HG03469 (cell line): ENCODE data around the gene NAA35.
"Not testable (repeated sequence)": the region's sequence is repeated elsewhere in the genome, so short reads cannot be mapped to it uniquely, and the experiment has no call there.

Experiments used
- ATAC-seq: cut with Tn5 transposase; IDR thresholded peaks from one replicate; pipeline ENCODE4 v1.9.1; 2021; ENCODE audit warnings: mild to moderate bottlenecking, moderate library complexity, moderate number of reproducible peaks; ENCODE audit not compliant: unreplicated experiment

The NAA35 gene

DNA sequence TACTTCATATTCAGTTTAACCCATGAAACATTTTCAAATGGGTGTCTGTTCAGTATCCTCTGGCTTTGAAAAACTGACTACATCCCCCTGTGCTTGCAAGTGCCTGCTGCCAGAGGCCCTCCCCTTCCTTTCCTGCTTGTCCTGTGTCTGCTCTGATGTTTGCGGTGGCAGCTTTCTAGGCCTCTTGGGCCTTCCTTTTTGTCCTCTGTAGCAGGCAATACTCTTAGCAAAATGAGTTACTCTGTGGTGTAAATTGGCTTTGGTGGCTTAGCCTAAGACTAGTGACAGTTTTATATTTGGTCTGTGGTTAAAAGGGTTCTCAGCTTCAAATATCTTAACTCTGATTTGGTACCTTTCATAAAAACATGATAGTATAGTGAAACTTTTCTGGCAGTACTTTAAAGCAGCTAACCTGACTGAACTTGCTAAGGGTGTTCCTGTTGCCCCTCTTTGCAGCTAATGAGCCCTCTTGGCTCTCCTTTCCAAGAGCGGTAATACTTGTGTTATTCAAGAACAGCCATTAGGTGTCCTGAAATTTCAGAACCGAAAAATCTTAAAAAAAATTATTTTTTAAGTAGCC is 81.8 kb downstream of the NAA35 start:
- no peak for ATAC-seq

DNA sequence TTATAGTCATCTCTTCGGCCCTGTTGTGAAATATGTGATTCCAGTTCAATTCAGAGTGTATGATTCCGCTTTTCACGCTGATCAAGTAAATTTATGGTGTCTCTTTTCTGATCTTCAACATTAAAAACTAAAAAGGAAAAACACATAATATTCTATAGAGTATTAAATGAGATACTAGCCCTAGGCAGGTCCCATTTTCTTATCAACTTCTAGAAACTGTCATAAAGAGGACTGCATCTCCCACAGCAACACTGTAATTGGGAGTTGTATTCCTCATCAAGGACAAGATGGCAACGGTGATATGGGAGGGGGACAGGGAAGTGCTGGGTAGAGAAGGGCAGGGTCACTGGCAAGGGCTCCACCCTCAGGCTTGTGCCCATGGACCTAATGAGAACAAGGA is 86.8 kb downstream of the NAA35 start:
- ATAC-seq, result no peak

DNA sequence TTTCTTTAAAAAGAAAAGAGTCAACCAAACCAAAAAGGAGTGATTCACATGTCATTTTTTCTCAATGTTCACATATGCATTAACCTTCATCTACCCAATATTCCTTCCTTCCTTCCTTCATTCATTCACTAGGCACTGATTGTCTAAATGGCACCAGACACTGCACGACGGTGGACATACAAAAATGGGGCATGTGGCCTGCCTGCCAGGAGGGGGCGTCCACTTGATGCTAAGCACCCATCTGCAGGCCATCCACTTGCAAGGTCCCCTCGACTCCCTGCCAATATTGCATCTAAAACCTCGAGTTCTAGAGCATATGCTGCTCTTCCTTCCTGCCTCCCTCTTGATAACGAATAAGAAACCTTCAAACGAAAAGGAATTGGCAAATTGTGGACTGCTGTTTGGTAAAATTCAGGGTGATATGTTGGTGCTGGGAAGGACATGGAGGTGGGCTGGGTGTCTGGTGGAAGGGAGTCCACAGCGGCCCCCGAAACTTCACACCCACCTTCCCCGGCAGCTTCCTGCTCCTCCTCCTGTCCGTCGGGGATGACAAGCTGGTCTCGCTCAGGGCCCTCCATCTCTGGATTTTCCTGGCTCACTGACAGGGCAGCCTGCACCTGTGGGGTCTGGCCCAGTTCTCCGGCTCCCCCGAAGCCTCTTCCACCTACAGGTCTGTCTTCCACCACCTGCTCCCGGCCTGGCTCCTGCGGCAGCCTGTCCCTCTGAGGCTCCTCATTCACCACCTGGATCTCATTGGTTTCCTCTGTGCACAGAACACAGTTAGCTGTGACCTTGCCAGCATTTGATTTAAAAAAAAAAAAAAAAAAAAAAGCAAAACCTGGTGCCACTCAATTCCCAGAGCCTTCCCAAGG is 94.2 kb downstream of the NAA35 start:
- ATAC-seq, result no peak

DNA sequence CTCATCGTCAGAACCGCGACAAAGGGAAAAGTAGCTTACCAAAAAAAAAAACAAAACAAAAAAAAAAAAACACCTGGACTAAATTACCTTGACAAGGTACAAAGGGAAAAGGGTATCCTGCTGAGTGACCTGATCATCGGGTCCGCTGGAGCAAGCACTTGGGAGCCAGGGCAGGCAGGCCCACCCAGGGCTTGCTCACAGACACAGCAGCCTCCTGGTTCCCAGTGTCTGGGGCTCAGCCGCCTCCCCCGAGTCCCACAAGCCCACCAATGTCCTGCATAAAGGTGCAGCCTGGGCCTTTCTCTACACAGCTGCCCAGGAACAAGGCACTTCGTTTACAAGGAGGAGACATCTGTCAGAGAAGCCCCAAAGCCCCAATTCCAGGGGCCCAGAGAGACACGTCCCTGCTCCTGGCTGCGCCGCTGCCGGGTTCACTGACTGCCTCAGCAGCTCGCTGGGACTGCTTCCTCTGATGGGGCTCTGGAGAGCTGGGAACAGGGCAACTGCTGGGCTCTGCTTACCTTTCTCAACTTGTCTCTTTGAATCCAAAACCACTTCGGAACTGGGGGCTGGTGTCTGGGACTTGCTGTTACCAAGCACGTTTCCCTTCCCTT is 95.0 kb downstream of the NAA35 start:
- no peak for ATAC-seq

DNA sequence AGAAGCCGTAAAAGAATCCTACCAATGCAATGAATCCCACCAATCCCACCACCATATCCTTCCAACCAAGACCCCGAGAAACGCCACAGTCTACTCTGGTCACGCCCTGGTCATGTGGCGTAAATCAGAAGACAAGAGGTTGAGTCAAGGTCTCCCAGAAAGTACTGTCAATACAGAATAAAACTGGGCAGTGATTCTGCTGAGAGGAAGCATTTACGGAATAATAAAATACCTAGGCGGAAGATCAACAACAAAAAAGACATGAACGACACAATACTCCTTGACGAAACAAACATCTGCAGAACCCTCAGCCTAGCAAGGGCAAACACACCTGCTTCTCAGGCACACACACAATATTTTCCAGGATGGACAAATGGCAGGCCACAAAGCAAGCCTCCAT is 95.6 kb downstream of the NAA35 start:
- no peak for ATAC-seq

DNA sequence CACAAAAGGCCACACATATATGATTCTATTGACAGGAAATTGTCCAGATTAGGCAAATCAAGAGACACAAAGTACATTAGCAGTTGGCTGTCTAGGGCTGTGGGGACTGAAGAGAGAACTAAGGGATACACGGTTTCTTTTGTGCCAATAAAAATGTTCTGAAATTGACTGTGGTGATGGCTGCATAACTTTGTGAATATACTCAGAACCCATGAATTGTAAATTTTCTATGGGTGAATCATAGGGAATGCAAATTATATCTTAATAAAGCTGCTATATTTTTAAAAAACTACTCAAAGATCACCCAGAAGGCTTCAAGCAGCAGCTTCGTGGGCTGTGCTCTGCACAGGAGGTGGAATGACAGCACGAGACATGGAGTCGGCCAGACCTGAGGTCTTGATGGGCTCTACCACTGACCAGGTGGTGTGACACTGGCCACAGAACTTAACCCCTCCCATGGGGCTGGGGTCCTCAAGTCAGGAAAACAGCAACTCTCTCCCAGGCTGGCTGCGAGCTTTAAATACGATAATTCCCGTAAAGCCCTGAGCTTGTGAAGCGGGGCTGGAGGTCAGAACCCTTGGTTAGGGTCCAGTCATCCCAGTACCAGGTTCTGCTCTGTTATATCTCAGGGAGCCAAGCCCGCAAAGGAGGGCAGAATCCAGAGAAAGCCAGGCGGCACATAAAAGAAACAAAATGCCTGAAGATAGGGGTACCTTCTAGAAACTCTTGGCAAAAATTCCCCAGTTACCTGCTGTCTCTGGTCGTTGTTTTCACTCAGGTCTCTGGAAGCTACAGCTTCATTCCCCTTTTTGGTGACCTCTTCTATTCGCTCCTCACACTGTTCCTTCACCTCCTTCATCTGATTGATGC is 99.3 kb downstream of the NAA35 start:
- no peak for ATAC-seq

DNA sequence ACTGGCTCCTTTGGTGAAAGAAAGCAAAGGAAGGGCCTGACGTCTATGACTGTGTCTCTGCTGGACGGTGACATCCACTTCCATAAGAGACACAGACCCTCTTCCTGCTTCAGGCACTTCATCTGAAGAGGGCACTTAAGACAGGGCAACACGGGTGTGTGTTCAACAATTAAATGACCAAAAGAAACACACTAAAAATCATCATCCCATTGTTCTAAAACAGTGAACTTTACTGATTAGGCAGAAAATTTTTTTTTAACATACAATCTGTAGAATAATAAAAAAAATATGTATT is 99.9 kb downstream of the NAA35 start:
- ATAC-seq, result no peak

DNA sequence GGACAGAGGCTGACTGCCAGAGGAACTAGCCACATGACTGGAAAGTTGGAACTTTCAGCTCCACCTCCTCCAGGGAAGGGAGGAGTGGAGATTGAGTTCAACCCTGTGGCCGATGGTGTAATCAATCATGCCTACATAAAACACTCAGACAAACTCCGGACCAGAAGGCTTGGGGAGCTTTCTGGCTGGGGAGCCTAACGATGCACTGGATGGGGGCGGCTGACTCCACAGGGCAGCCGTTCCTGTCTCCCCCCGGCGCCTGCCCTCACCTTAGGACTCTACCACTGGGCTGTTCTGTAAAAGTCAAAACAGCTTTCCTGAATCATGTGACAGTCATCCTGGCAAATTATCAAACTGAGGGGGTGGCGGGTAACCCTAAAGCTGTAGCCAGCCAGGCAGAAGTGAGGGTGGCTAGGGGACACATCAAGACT is 100.4 kb downstream of the NAA35 start:
- no peak for ATAC-seq

DNA sequence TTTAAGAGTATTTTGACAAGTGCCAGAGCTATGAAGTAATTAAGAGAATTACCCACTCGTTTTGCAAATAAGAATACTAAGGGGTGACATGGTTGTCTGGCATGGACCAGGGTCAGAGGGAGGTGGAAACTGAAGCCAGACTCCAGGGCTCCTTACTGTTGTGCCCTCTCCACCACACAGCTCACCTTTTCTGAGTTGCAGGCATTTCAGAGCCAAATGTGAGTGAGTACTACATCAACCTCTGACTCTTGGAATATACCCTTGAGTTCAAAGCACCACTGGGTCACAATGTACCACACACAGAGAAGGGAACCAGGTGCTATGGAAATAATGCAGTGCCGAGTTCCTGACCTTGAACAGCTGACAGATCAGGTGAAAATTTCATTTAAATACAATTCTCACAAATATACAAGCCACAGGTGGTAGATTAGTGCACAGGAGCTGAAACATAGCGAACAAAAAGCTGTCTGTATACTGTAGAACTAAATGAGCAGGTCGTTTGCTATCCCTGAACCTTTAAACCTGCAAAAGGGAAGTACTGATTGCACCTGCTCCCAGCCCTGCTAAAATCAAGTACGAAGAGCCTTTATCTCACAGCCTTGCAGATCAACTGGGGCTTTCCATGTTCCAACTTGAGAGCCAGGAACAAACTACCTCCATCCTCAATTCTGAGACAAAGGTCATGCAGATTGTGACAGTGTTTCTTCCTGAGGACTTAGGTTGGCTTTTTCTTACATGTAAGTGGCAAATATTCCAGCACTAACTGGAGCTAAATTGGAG is 101.4 kb downstream of the NAA35 start:
- no peak for ATAC-seq

DNA sequence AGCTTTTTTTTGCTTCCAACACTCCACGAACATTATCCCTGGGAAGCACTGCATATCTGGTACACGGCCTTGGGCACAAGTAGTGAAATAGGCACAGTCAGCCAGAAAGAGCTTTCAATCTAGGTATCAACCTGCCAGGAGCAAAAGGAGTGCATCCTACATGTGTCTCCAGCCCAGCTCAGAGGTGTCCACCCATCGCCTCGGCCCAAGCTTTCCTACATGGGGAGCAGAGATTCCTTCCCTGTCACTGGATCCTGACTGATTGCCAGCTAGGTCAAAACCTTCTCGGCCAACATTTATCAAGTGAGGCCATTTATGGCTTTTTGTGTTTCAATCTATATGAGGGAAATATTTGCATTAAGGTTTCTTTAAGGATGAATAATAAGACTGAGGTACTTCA is 102.6 kb downstream of the NAA35 start:
- ATAC-seq, result no peak

DNA sequence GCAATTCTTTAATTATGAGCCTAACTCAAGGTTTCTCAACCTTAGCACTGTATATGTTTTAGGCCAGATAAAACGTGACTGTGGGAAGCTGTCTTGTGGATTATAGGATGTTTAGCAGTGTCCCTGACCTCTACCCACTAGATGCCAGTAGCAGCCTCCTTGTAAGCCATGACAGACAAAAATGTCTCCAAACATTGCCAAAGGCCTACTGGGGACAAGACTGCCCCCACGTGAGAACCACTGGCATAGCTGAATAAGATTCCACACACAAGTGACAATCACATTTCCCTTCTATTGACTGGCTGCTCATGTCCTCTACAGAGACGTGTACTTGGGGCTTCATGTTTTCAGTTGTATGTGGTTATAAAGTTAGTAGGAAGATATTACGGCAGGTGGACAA is 103.1 kb downstream of the NAA35 start:
- no peak for ATAC-seq

DNA sequence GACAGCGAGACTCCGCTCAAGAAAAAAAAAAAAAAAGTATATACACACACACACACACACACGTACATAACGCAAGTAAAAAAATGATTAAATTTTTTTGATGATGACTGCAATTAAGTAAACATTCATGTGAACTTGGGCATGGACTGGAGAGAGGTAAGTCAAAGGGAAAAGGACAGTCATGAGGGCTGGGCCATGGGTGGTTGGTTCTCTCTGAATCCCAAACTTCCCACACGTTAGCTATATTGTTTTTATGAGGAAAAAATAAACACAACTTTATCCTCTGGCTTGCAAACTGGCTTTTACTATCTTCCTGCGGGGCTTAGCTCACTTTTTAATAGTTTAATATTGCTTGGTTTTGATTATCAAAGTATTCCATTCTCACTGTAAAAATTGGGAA is 104.7 kb downstream of the NAA35 start:
- no peak for ATAC-seq

DNA sequence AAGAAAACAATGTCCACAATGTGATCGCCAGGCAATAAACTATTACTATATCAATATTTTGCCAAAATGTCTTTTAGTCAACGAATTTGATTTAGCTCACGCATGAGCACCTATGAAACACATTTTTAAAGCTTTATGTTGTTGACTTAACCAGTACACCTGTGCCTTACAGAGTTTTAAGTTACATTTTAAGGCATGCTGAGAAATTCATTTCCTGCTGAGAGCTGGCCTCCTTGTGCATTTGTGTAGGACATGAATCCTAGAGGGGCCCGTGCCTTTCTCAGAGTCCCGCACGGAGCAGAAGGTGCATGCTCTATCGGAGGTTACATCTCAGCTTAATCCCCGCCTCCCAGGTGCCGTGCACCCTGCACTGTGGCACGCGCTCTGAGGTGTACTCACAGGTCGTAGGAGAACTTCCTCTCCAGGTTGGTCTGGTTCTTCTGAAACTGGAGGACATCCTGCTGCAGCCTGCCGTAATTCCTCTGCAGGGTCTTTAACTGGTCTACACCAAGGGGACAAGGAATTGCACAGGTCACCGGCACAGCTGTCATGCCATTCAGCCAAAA is 105.2 kb downstream of the NAA35 start:
- no peak for ATAC-seq

DNA sequence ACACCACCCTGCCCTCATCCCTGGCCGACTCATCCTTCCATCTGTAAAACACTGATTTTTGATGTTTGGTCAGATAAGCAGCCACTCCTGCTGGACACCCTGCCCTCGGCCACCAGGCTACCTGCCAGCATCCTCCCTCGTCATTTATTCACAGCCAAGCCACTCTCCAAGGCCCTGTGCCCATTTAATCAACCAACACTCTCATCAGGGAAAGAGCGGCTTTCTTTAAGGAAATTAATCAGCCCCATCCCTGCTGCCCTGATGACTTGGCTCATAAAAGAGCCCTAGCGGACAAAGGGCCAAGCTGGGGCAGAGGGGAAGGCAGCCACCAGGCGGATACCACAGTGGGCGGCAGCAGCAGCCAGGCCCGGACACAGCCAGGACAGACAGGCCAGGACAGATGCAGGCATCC is 106.0 kb downstream of the NAA35 start:
- ATAC-seq, result no peak

DNA sequence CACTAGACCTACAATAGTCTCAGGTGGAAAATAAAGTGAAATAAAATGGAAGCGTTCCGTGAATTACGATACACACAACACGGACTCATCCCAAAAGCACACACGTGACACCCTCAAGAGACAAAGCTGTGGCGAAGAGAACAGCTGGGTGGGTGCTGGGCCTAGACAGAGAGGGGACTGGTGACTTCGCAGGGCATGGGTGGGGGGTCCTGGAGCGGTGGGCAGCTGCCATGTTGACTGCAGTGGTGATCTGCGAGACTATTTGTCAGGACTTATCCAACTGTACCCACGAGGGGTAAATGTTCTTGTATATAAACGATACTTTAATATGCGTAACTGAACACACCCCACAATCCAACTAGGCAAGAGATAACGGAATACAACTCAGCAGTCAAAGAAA is 106.4 kb downstream of the NAA35 start:
- ATAC-seq, result no peak

DNA sequence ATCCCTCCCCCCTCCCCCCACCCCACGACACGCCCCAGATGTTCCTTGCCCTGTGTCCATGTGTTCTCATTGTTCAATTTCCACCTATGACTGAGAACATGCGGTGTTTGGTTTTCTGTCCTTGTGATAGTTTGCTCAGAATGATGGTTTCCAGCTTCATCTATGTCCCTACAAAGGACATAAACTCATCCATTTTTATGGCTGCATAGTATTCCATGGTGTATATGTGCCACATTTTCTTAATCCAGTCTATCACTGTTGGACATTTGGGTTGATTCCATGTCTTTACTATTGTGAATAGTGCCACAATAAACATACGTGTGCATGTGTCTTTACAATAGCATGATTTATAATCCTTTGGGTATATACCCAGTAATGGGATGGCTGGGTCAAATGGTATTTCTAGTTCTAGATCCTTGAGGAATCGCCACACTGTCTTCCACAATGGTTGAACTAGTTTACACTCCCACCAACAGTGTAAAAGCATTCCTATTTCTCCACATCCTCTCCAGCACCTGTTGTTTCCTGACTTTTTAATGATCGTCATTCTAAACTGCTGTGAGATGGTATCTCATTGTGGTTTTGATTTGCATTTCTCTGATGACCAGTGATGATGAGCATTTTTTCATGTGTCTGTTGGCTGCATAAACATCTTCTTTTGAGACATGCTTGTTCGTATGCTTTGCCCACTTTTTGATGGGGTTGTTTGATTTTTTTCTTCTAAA is 107.2 kb downstream of the NAA35 start:
- ATAC-seq, result not testable (repeated sequence)

DNA sequence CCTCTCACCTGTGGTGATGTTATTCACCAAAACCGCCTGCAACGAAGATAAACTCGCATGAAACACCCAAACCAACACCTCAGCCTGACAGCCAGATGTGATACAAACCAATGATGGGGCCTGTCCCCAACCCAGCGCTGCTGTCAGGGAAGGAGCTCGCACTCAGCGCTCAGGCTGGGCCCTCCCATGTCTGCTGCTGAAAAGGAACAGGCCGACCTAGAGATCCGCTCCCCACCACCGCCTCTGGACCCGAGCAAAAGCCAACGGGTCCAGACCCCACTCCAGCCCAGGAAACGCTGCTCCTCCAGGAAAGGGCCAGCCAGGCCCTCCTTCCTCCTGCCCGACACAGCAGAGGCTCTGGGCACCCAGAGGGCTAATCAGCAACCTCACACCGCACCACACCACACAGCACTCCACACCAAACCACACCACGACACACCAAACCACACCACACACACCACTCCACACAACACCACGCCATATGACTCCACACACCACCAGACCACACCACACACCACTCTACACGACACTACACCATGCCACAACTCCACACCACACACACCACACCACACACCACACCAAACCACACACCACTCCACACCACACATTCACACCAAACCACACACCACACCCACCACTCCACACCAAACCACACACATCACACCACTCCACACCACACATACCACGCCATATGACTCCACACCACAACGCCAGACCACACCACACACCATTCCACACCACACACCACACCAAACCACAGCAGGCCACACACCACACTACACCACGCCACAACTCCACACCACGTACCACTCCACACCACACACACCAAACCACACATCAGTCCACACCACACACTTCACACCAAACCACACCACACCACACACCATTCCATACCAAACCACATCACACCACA is 111.9 kb downstream of the NAA35 start:
- ATAC-seq, result no peak

DNA sequence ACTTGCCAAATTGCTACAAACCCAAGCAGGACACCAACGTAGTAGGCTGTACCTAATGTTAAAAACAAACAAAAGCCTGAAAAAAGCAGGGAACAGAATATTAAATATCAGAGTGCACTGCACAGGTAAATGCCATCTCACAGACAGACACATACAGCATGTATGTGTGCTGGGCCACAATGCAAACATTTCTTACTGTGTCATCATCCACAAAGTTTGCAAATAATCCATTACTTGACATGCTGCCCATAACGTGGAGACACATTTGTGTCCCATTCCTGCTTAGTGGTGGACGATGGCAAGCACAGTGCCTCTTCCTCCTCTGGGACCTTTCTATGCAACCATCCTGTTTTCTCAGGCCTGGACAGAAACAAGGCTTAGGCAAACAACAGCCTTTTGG is 113.7 kb downstream of the NAA35 start:
- ATAC-seq, result no peak

DNA sequence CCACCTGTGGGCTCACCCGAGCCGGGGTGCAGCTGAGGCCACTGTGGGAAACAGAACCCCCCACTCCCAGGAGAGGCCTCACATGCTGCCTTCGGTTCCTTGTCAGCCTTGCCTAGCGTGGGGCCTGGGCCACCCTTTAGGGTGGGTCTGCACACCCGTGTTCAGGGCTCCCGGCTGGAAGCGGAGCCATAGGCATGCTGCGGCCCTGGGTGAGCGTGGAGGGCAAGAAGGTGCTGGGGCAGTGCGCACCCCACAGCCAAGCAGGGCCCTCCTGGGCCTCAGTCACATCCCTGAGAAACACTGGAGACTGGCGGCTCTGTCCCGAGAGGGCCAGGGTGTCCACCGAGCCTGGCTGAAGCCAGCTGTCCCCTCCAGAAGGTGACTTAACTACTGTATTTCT is 116.5 kb downstream of the NAA35 start:
- ATAC-seq, result no peak
